Transverse colon (tissue), 4 donors: ENCODE data around the gene FAM174C.

Experiments used
- EP300 ChIP-seq: sonication (generic); formaldehyde crosslinking; IDR thresholded peaks from one replicate; pipeline ENCODE4 v1.6.1; 2017; ENCODE audit warnings: antibody characterized with exemption, low read depth
- POLR2A ChIP-seq: fragments of 450-650 bp; IDR thresholded peaks from one replicate; pipeline ENCODE4 v1.6.1; 2016; ENCODE audit warnings: antibody characterized with exemption, mild to moderate bottlenecking, moderate library complexity
- POLR2AphosphoS5 ChIP-seq, 3 donors: sonication (generic); formaldehyde crosslinking; IDR thresholded peaks; one replicate each; pipeline ENCODE4 v1.6.1; 2016; ENCODE audit warnings: antibody characterized with exemption in 3 of 3
- TF ChIP-seq, protein P1 (sequence below), 5 experiments: fragments of 200-600 bp in 3 of 5; fragments of 450-650 bp in 2 of 5; sonication (generic) in 3 of 5; IDR thresholded peaks; 1 replicate in 2 of 5; 2 replicates in 3 of 5; pipeline ENCODE4 v1.5.1; 2016 to 2017; ENCODE audit warnings: antibody characterized with exemption in 5 of 5, inconsistent platforms in 3 of 5, mild to moderate bottlenecking in 2 of 5, moderate library complexity in 1 of 5

DNA sequence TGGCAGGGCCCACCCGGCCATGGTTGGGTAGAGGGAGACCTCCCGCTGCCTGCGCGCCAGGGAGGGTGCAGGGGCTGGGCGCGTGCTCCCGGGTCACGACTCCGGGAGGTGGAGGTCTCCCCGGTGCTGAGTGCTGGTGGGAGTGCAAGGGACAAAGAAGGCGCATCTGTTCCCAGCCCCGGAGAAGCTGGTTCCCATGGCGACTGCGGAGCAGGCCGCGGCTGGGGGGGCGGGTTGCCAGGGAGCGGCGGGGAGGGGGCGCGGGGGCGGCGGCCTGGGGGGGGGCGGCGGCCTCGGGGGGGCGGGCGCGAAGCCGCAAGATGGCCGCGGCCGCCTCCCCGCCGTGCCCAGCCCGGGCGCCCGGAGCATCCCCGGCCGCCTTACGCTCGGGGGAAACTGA is 38.8 kb upstream of the FAM174C start:
- TF ChIP-seq, protein P1, sequence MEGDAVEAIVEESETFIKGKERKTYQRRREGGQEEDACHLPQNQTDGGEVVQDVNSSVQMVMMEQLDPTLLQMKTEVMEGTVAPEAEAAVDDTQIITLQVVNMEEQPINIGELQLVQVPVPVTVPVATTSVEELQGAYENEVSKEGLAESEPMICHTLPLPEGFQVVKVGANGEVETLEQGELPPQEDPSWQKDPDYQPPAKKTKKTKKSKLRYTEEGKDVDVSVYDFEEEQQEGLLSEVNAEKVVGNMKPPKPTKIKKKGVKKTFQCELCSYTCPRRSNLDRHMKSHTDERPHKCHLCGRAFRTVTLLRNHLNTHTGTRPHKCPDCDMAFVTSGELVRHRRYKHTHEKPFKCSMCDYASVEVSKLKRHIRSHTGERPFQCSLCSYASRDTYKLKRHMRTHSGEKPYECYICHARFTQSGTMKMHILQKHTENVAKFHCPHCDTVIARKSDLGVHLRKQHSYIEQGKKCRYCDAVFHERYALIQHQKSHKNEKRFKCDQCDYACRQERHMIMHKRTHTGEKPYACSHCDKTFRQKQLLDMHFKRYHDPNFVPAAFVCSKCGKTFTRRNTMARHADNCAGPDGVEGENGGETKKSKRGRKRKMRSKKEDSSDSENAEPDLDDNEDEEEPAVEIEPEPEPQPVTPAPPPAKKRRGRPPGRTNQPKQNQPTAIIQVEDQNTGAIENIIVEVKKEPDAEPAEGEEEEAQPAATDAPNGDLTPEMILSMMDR (IDR thresholded peaks at IDR 0.05), result no peak
- TF ChIP-seq POLR2AphosphoS5 (IDR thresholded peaks at IDR 0.05), result no peak
- no peak for TF ChIP-seq POLR2A
- TF ChIP-seq EP300, result no peak
